Measurements from ENCODE around the gene KNDC1. TPM values are rescaled to one million over a fixed set of nuclear protein-coding genes. Genes with fewer than 3 reads are reported as not detected.

Gene KNDC1
- polyA plus RNA-seq, 1 donor (not counting 4 experiments of a cell fraction or from before 2014, with no cell fraction given) = 0.20 TPM

DNA sequence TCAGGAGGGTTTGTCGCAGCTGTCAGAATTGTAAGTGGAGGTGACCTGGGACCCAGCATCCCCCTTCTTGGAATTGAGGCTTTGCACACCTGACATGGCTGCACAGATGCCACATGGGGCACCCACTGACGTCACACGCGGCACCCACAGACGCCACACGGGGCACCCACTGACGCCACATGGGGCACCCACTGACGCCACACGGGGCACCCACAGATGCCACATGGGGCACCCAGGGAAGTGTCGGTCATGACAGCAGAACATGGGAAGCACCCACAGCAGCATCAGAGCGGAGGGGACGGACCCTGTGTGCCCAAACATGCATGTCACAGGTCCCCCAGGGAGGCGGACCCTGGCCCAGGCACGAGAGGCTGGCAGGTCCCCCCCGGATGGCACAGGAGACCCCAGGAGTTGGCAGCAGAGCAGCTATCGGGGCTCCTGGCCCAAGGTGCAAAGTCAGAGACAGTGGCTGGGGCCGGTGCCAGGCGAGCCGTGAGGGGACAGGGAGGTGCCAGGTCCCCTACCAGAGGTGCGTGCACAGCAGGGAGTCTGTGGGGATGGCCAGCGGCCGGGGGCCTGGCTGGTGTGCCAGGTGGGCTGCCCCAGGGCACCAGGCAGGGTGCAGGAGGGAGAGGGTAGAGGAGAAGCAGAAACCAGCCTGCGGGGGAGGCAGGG, 21.1 kb downstream of the KNDC1 start:
- Histone ChIP-seq H3K4me3 (ENCODE audit: control insufficient read depth in 2 of 3, extremely low read depth in 1 of 3, insufficient read depth in 2 of 3, low read depth in 1 of 3, low read length in 3 of 3) (no peak overlapping the region), H2AFZ (ENCODE audit: control insufficient read depth, low read length) (no peak overlapping the region), H3K9me1 (ENCODE audit: control insufficient read depth, extremely low read depth, insufficient read depth, low read length) (no peaks in the 10 kb centered on the region), H3K9ac (ENCODE audit: control insufficient read depth, extremely low read depth, insufficient read depth, low read length) (no peak overlapping the region), H3K79me2 (ENCODE audit: control insufficient read depth, insufficient read depth, low read length) (no peaks in the 10 kb centered on the region), H4K20me1 (ENCODE audit: control insufficient read depth, extremely low read depth, insufficient read depth, low read length) (no peaks in the 10 kb centered on the region), H3K4me1 (ENCODE audit: control insufficient read depth, extremely low read depth, insufficient read depth, low read length) (no peaks in the 10 kb centered on the region), H3K36me3 (ENCODE audit: control insufficient read depth in 2 of 2, extremely low read depth in 1 of 2, insufficient read depth in 2 of 2, low read length in 2 of 2) (no peaks in the 10 kb centered on the region), H3K4me2 (ENCODE audit: control insufficient read depth, extremely low read depth, insufficient read depth, low read depth, low read length) (no peak overlapping the region), H3K9me3 (ENCODE audit: control insufficient read depth, low read depth, low read length) (peaks cover 21% of the 10 kb centered on the region), H3K27me3 (ENCODE audit: control insufficient read depth, extremely low read depth, insufficient read depth, low read length) (no peaks in the 10 kb centered on the region), H3K27ac (ENCODE audit: control insufficient read depth, insufficient read depth, low read length) (no peak overlapping the region)
- no peak for TF ChIP-seq EZH2 (IDR thresholded peaks at IDR 0.05; ENCODE audit: low read length)
- TF ChIP-seq, protein P1, sequence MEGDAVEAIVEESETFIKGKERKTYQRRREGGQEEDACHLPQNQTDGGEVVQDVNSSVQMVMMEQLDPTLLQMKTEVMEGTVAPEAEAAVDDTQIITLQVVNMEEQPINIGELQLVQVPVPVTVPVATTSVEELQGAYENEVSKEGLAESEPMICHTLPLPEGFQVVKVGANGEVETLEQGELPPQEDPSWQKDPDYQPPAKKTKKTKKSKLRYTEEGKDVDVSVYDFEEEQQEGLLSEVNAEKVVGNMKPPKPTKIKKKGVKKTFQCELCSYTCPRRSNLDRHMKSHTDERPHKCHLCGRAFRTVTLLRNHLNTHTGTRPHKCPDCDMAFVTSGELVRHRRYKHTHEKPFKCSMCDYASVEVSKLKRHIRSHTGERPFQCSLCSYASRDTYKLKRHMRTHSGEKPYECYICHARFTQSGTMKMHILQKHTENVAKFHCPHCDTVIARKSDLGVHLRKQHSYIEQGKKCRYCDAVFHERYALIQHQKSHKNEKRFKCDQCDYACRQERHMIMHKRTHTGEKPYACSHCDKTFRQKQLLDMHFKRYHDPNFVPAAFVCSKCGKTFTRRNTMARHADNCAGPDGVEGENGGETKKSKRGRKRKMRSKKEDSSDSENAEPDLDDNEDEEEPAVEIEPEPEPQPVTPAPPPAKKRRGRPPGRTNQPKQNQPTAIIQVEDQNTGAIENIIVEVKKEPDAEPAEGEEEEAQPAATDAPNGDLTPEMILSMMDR (optimal IDR thresholded peaks at IDR 0.05 in 1 of 3, IDR thresholded peaks at IDR 0.05 in 1 of 3, conservative IDR thresholded peaks at IDR 0.05 in 1 of 3; ENCODE audit: extremely low read depth in 1 of 3, insufficient read depth in 2 of 3, low read length in 3 of 3) = no peak
- DNase-seq (ENCODE audit: low read depth, low spot score) = no peak
- no peak for FAIRE-seq
- dilution Hi-C loops (cut with MboI; ENCODE audit: extremely low pct_ligation_motif_present, low sequenced_read_pairs) = no loop called here

DNA sequence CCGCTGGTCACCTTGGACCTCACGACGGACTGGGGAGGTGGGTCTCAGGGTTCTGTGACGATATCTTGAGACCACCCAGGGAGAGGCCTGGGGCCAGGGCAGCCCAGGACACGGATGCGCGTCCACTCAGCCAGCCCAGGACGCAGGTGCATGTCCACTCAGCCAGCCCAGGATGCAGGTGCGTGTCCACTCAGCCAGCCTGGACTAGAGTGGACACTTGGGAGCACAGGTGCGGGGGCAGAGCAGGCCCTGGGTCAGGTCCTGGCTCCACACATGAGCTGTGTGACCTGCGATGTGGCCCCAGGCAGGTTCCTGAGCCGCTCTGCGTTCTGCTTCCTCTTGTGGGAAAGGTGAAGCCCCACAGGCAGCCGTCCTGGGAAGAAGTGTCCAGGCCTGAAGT, 22.2 kb downstream of the KNDC1 start:
- H3K9me1 ChIP-seq (ENCODE audit: control insufficient read depth, extremely low read depth, insufficient read depth, low read length) = no peaks in the 10 kb centered on the region
- H3K36me3 ChIP-seq (ENCODE audit: control insufficient read depth in 2 of 2, extremely low read depth in 1 of 2, insufficient read depth in 2 of 2, low read length in 2 of 2) = no peaks in the 10 kb centered on the region
- DNase-seq (ENCODE audit: low read depth, low spot score) = no peak
- H3K27ac ChIP-seq (ENCODE audit: control insufficient read depth, insufficient read depth, low read length) = no peak overlapping the region
- dilution Hi-C loops (cut with MboI; ENCODE audit: extremely low pct_ligation_motif_present, low sequenced_read_pairs) = no loop called here
- no peaks in the 10 kb centered on the region for H4K20me1 ChIP-seq (ENCODE audit: control insufficient read depth, extremely low read depth, insufficient read depth, low read length)
- H2AFZ ChIP-seq (ENCODE audit: control insufficient read depth, low read length) = no peak overlapping the region
- no peaks in the 10 kb centered on the region for H3K27me3 ChIP-seq (ENCODE audit: control insufficient read depth, extremely low read depth, insufficient read depth, low read length)
- TF ChIP-seq, protein P1 (optimal IDR thresholded peaks at IDR 0.05 in 1 of 3, IDR thresholded peaks at IDR 0.05 in 1 of 3, conservative IDR thresholded peaks at IDR 0.05 in 1 of 3; ENCODE audit: extremely low read depth in 1 of 3, insufficient read depth in 2 of 3, low read length in 3 of 3) = no peak
- TF ChIP-seq EZH2 (IDR thresholded peaks at IDR 0.05; ENCODE audit: low read length) = no peak
- no peak overlapping the region for H3K9ac ChIP-seq (ENCODE audit: control insufficient read depth, extremely low read depth, insufficient read depth, low read length)
- peaks cover 17% of the 10 kb centered on the region for H3K9me3 ChIP-seq (ENCODE audit: control insufficient read depth, low read depth, low read length)
- no peaks in the 10 kb centered on the region for H3K79me2 ChIP-seq (ENCODE audit: control insufficient read depth, insufficient read depth, low read length)
- no peak overlapping the region for H3K4me3 ChIP-seq (ENCODE audit: control insufficient read depth in 2 of 3, extremely low read depth in 1 of 3, insufficient read depth in 2 of 3, low read depth in 1 of 3, low read length in 3 of 3)
- no peaks in the 10 kb centered on the region for H3K4me1 ChIP-seq (ENCODE audit: control insufficient read depth, extremely low read depth, insufficient read depth, low read length)
- H3K4me2 ChIP-seq (ENCODE audit: control insufficient read depth, extremely low read depth, insufficient read depth, low read depth, low read length) = no peak overlapping the region
- FAIRE-seq = no peak
